H1 (cell line): ENCODE measurements around the gene KCP. TPM values are rescaled to one million over a fixed set of nuclear protein-coding genes. Genes with fewer than 3 reads are reported as not detected.

Experiments used
- CTCF ChIA-PET: fragments of 300-600 bp; sonication (Branson Sonifier 250); formaldehyde crosslinking; loops from one replicate; lab custom pipeline; 2021; ENCODE audit not compliant: partially characterized antibody; lab: Charles Lee
- POLR2A ChIA-PET: fragments of 300-600 bp; sonication (Branson Sonifier 250); formaldehyde crosslinking; loops from one replicate; lab custom pipeline; 2021; ENCODE audit warnings: inconsistent platforms; ENCODE audit not compliant: partially characterized antibody; lab: Charles Lee
- DNase-seq, 2 experiments: peaks; one replicate each; pipeline versions ENCODE4 v3.0.0 to v3.0.0-alpha.2; 2010 to 2022; ENCODE audit warnings: low spot score in 2 of 2, low read depth in 1 of 2, mixed read lengths in 1 of 2
- FAIRE-seq: peaks from 2 replicates; lab custom pipeline; 2011; peaks lifted over from hg19 to GRCh38; lab: Jason Lieb, UNC
- H2AFZ ChIP-seq: 2 replicates; pipeline ENCODE4 v1.8.1; 2012; ENCODE audit warnings: low read length, inconsistent platforms
- H2AK5ac ChIP-seq: 2 replicates; pipeline ENCODE4 v1.6.1; 2013; ENCODE audit warnings: low read depth, low read length
- H2BK120ac ChIP-seq: replicated peaks from 2 replicates; pipeline ENCODE3; 2013; ENCODE audit warnings: low read depth, low read length, inconsistent platforms
- H2BK12ac ChIP-seq: 2 replicates; pipeline ENCODE4 v1.6.1; 2013; ENCODE audit warnings: low read depth, low read length
- H2BK15ac ChIP-seq: 2 replicates; pipeline ENCODE4 v1.6.1; 2013; ENCODE audit warnings: low read length
- H2BK20ac ChIP-seq: 2 replicates; pipeline ENCODE4 v1.6.1; 2013; ENCODE audit warnings: low read length
- H2BK5ac ChIP-seq: 2 replicates; pipeline ENCODE4 v1.6.1; 2013; ENCODE audit warnings: low read depth, low read length
- H3K14ac ChIP-seq: 2 replicates; pipeline ENCODE4 v1.6.1; 2013; ENCODE audit warnings: inconsistent platforms; ENCODE audit not compliant: insufficient read length
- H3K18ac ChIP-seq: 2 replicates; pipeline ENCODE4 v1.6.1; 2013; ENCODE audit warnings: low read length; ENCODE audit errors: extremely low read depth
- H3K23ac ChIP-seq: 2 replicates; pipeline ENCODE4 v1.6.1; 2013; ENCODE audit warnings: inconsistent platforms; ENCODE audit not compliant: insufficient read length
- H3K23me2 ChIP-seq: 2 replicates; pipeline ENCODE4 v1.6.1; 2013; ENCODE audit warnings: low read depth, low read length
- H3K27ac ChIP-seq: 2 replicates; pipeline ENCODE4 v1.6.1; 2011; ENCODE audit warnings: low read depth, low read length, inconsistent platforms
- H3K27me3 ChIP-seq, 4 experiments: replicated peaks in 1 of 4; 1 replicate in 1 of 4; 2 replicates in 3 of 4; pipeline versions ENCODE4 v1.6.1 to v1.8.1; 2011 to 2013; ENCODE audit warnings: low read length in 3 of 4, mild to moderate bottlenecking in 3 of 4, inconsistent platforms in 2 of 4, mixed read lengths in 2 of 4, moderate library complexity in 1 of 4; ENCODE audit not compliant: control insufficient read depth in 3 of 4, insufficient read depth in 3 of 4; ENCODE audit errors: extremely low read depth in 1 of 4
- H3K36me3 ChIP-seq, 4 experiments: 2 replicates each; pipeline versions ENCODE4 v1.6.1 to v1.8.1; 2011 to 2013; ENCODE audit warnings: mild to moderate bottlenecking in 4 of 4, low read length in 3 of 4, moderate library complexity in 2 of 4, control low read depth in 1 of 4, inconsistent platforms in 1 of 4; ENCODE audit not compliant: insufficient read depth in 4 of 4, control insufficient read depth in 2 of 4
- H3K4ac ChIP-seq: replicated peaks from 2 replicates; pipeline ENCODE3; 2013; ENCODE audit warnings: low read length, low read depth, mixed read lengths, inconsistent platforms; ENCODE audit not compliant: insufficient read length
- H3K4me1 ChIP-seq, 4 experiments: replicated peaks in 1 of 4; 1 replicate in 1 of 4; 2 replicates in 3 of 4; pipeline versions ENCODE4 v1.6.1 to v1.8.1; 2011 to 2013; ENCODE audit warnings: low read length in 3 of 4, inconsistent platforms in 2 of 4, mixed read lengths in 1 of 4; ENCODE audit not compliant: insufficient read depth in 4 of 4, control insufficient read depth in 3 of 4
- H3K4me2 ChIP-seq, 2 experiments: 2 replicates each; pipeline versions ENCODE4 v1.6.1 to v1.8.1; 2011 to 2013; ENCODE audit warnings: low read depth in 2 of 2, low read length in 2 of 2, control low read depth in 1 of 2, inconsistent platforms in 1 of 2, mild to moderate bottlenecking in 1 of 2; ENCODE audit not compliant: insufficient read depth in 1 of 2
- H3K4me3 ChIP-seq, 4 experiments: fragments of 200-600, 300-600 bp in 1 of 4; sonication (generic), shearing (Covaris generic), sonication (Bioruptor Twin) in 1 of 4; 2 replicates each; pipeline versions ENCODE4 v1.5.1 to v1.8.1; 2011 to 2016; ENCODE audit warnings: low read length in 4 of 4, low read depth in 3 of 4, control low read depth in 2 of 4, inconsistent platforms in 2 of 4, mild to moderate bottlenecking in 2 of 4, mixed read lengths in 1 of 4, moderate library complexity in 1 of 4; ENCODE audit not compliant: insufficient read depth in 2 of 4; ENCODE audit errors: extremely low read depth in 1 of 4
- H3K56ac ChIP-seq: replicated peaks from 2 replicates; pipeline ENCODE3; 2013; ENCODE audit warnings: low read depth, mild to moderate bottlenecking, mixed read lengths, low read length, inconsistent platforms; ENCODE audit not compliant: insufficient read length
- H3K79me1 ChIP-seq: 2 replicates; pipeline ENCODE4 v1.6.1; 2013; ENCODE audit warnings: low read depth, low read length, control low read depth
- H3K79me2 ChIP-seq, 2 experiments: 2 replicates each; pipeline versions ENCODE4 v1.6.1 to v1.8.1; 2012 to 2013; ENCODE audit warnings: low read length in 2 of 2, mild to moderate bottlenecking in 2 of 2, inconsistent platforms in 1 of 2; ENCODE audit not compliant: insufficient read depth in 2 of 2, control insufficient read depth in 1 of 2
- H3K9ac ChIP-seq, 4 experiments: replicated peaks in 1 of 4; 1 replicate in 1 of 4; 2 replicates in 3 of 4; pipeline versions ENCODE4 v1.6.1 to v1.8.1; 2011 to 2013; ENCODE audit warnings: low read depth in 3 of 4, low read length in 3 of 4, control low read depth in 2 of 4, mild to moderate bottlenecking in 2 of 4, moderate library complexity in 2 of 4, inconsistent platforms in 1 of 4; ENCODE audit errors: extremely low read depth in 1 of 4
- H3K9me3 ChIP-seq, 2 experiments: 2 replicates each; pipeline versions ENCODE4 v1.6.1 to v1.8.1; 2012 to 2013; ENCODE audit warnings: mild to moderate bottlenecking in 2 of 2, moderate library complexity in 2 of 2, control low read depth in 1 of 2, inconsistent platforms in 1 of 2, low read depth in 1 of 2, low read length in 1 of 2, mixed read lengths in 1 of 2; ENCODE audit not compliant: insufficient read depth in 2 of 2
- H4K20me1 ChIP-seq, 2 experiments: replicated peaks in 1 of 2; 2 replicates each; pipeline versions ENCODE3 to v1.8.1; 2011 to 2013; ENCODE audit warnings: inconsistent platforms in 2 of 2, low read length in 2 of 2, mild to moderate bottlenecking in 1 of 2; ENCODE audit not compliant: insufficient read depth in 2 of 2, control insufficient read depth in 1 of 2
- H4K5ac ChIP-seq: 2 replicates; pipeline ENCODE4 v1.6.1; 2013; ENCODE audit warnings: low read length, low read depth, mixed read lengths, inconsistent platforms; ENCODE audit not compliant: insufficient read length
- H4K8ac ChIP-seq: 2 replicates; pipeline ENCODE4 v1.8.0; 2013; ENCODE audit warnings: mild to moderate bottlenecking, moderate library complexity, low read length, inconsistent platforms; ENCODE audit not compliant: insufficient read depth; ENCODE audit errors: extremely low read depth
- H4K91ac ChIP-seq: replicated peaks from 2 replicates; pipeline ENCODE3; 2013; ENCODE audit warnings: low read length, mixed read lengths, inconsistent platforms; ENCODE audit not compliant: insufficient read length
- ASH2L ChIP-seq: fragments of 200-600, 300-600 bp; sonication (generic); IDR thresholded peaks from one replicate; pipeline ENCODE4 v1.7.1; 2017; ENCODE audit warnings: low read length
- ATF2 ChIP-seq: IDR thresholded peaks from 2 replicates; pipeline ENCODE4 v1.6.1; 2012; ENCODE audit warnings: low read length, inconsistent platforms
- EP300 ChIP-seq, 2 experiments: IDR thresholded peaks; 1 replicate in 1 of 2; 2 replicates in 1 of 2; pipeline ENCODE4 v1.6.1; 2011 to 2012; ENCODE audit warnings: low read depth in 2 of 2, low read length in 2 of 2, mild to moderate bottlenecking in 2 of 2, borderline replicate concordance in 1 of 2, inconsistent platforms in 1 of 2, moderate library complexity in 1 of 2
- EZH2 ChIP-seq: fragments of 200-600 bp; sonication (generic); IDR thresholded peaks from 2 replicates; pipeline ENCODE4 v1.7.1; 2012; ENCODE audit warnings: low read depth, mild to moderate bottlenecking, moderate library complexity, low read length, inconsistent platforms; ENCODE audit not compliant: severe bottlenecking
- GTF2F1 ChIP-seq: IDR thresholded peaks from 2 replicates; pipeline ENCODE4 v1.6.1; 2012; ENCODE audit warnings: low read depth, low read length, improper control_type of control experiment, borderline replicate concordance
- HDAC6 ChIP-seq: IDR thresholded peaks from one replicate; pipeline ENCODE4 v1.7.1; 2012; ENCODE audit warnings: low read depth, mild to moderate bottlenecking, inconsistent platforms, low read length, moderate library complexity
- SIRT6 ChIP-seq: IDR thresholded peaks from one replicate; pipeline ENCODE4 v1.7.1; 2012; ENCODE audit warnings: low read length, inconsistent platforms
- SP1 ChIP-seq: IDR thresholded peaks from 2 replicates; pipeline ENCODE4 v1.6.1; 2011; ENCODE audit warnings: low read depth, low read length
- USF2 ChIP-seq: IDR thresholded peaks from 2 replicates; pipeline ENCODE4 v1.6.1; 2011; ENCODE audit warnings: low read length, improper control_type of control experiment
- WGBS, 2 experiments: shearing (Covaris generic) in 1 of 2; methylation state at CpG; one replicate each; pipeline versions ENCODE4 v1.1.6 to v1.1.7; 2013 to 2015; ENCODE audit warnings: low lambda C conversion rate in 2 of 2, mixed read lengths in 2 of 2, inconsistent platforms in 1 of 2, low coverage in 1 of 2, missing lambda C conversion rate in 1 of 2; ENCODE audit not compliant: insufficient replicate concordance in 2 of 2, insufficient coverage in 1 of 2, insufficient read length in 1 of 2; ENCODE audit errors: extremely low coverage in 1 of 2, missing lambda C conversion rate in 1 of 2; 5-methylcytosine and 5-hydroxymethylcytosine counted together
- polyA plus RNA-seq, 7 experiments: library from polyadenylated mRNA; depleted of rRNA in 3 of 7; stranded (reverse) in 5 of 7; unstranded in 2 of 7; fragments of >200 nt in 5 of 7; fragments of 200-250 nt in 2 of 7; gene quantifications; 1 replicate in 5 of 7; 2 replicates in 1 of 7; 4 replicates in 1 of 7; pipeline versions ENCODE4 v1.2.1 to v1.2.3, GENCODE V29; 2011 to 2013; ENCODE audit warnings: missing spikeins in 2 of 7, mixed read lengths in 2 of 7
- total RNA-seq: library from RNA; stranded (reverse); fragmentation: NEBNext Ultra II Directional; extraction: Animal tissue kit (Norgen Biotek cat#: 25700); gene quantifications from 2 replicates; pipeline ENCODE4 v1.2.1, GENCODE V29; 2021

KCP gene
- total and polyA plus RNA-seq, 2 of the 8 experiments (the other 6 are each of a cell fraction or from before 2014, with no cell fraction given): 1.3 to 2.0 TPM

GRCh38 chr7:128924707-128925588 is 14.4 kb upstream of the KCP start:
- Histone ChIP-seq H3K27me3 (no peaks in the 10 kb centered on the region; a peak in 1 of 7 replicates), H3K79me1 (no peaks in the 10 kb centered on the region), H3K18ac (no peak overlapping the region), H2BK20ac (no peak overlapping the region), H3K56ac (no peak overlapping the region), H3K23me2 (no peaks in the 10 kb centered on the region), H3K4me3 (no peak overlapping the region), H4K91ac (no peak overlapping the region), H3K9me3 (peaks cover 5% of the 10 kb centered on the region in 2 experiments; a peak in 2 of 4 replicates), H3K27ac (no peak overlapping the region), H3K4me1 (peaks cover 2 to 3% (median 2%) of the 10 kb centered on the region in 4 experiments; a peak in 3 of 7 replicates), H3K36me3 (no peaks in the 10 kb centered on the region), H4K20me1 (no peaks in the 10 kb centered on the region), H4K8ac (no peak overlapping the region), H3K79me2 (no peaks in the 10 kb centered on the region), H2BK15ac (no peak overlapping the region), H2AK5ac (no peak overlapping the region), H3K4me2 (no peak overlapping the region), H3K14ac (no peak overlapping the region), H2AFZ (no peak overlapping the region), H2BK5ac (no peak overlapping the region), H4K5ac (no peak overlapping the region), H3K4ac (no peak overlapping the region), H2BK12ac (no peak overlapping the region), H2BK120ac (no peak overlapping the region), H3K9ac (no peak overlapping the region), H3K23ac (no peak overlapping the region)
- no peak for FAIRE-seq
- POLR2A ChIA-PET: no interaction called here
- no peak for DNase-seq
- WGBS, 2 experiments: 90% methylated on average over 8 of the region's 8 CpGs; no CpG with 5 or more reads in 1 of the 2 experiments
- CTCF ChIA-PET: interaction anchor here (0.8 to 1.7 kb wide), 4 partner anchors 15 to 168 kb away, joined by 3 to 4 read pairs (median 3); no protein-coding TSS in a partner anchor
- TF ChIP-seq ATF2 (no peak), HDAC6 (no peak), SP1 (no peak), USF2 (no peak), EZH2 (no peak), ASH2L (no peak), GTF2F1 (no peak), EP300 (IDR thresholded peaks at IDR 0.05; ENCODE audit: borderline replicate concordance in 1 of 2, low read depth in 2 of 2, low read length in 2 of 2) (no peak), SIRT6 (no peak)
